Uterus (tissue), 2 donors: ENCODE results near the gene TRIM40.

Experiments
- POLR2A ChIP-seq, 2 donors: fragments of 450-650 bp; IDR thresholded peaks; one replicate each; pipeline ENCODE4 v1.6.1; 2016; ENCODE audit warnings: antibody characterized with exemption in 2 of 2, mild to moderate bottlenecking in 1 of 2, moderate library complexity in 1 of 2
- TF ChIP-seq, protein P1 (sequence below), 4 experiments: fragments of 200-600 bp in 2 of 4; fragments of 450-650 bp in 2 of 4; sonication (generic) in 2 of 4; IDR thresholded peaks; one replicate each; pipeline ENCODE4 v1.5.1; 2016 to 2019; ENCODE audit warnings: antibody characterized with exemption in 4 of 4, mild to moderate bottlenecking in 2 of 4, moderate library complexity in 1 of 4

DNA sequence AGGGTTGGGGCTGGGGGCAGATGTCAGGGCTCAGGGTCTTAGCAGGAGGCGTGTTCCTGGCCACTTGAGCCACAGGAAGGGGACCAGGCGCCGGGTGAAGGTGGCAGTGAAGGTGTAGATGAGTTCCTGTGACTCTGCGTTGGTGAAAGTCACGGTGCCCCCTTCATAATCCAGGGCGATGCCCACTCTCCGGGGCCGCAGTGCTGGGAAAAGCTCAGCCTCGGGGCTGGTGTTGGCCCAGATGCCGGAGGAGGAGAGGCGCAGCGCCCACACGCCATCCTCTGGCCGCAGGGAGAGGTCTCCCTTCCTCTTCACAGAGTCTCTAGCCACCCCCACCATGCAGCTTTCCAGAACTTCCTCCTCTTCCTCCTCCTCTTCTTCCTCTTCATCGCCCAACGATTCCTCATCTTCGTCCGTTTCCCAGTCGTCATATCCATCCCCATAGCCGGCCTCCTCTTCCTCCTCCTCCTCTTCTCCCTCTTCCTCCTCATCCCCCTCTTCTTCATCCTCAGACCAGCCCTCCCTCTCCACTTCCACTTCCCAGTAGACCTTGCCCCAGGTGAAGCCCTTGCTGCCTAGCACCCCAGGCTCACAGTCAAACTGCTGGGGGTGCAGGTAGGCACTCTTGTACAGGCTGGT lies 50.0 kb downstream of the TRIM40 start:
- TF ChIP-seq POLR2A (IDR thresholded peaks at IDR 0.05), result no peak
- TF ChIP-seq, protein P1, sequence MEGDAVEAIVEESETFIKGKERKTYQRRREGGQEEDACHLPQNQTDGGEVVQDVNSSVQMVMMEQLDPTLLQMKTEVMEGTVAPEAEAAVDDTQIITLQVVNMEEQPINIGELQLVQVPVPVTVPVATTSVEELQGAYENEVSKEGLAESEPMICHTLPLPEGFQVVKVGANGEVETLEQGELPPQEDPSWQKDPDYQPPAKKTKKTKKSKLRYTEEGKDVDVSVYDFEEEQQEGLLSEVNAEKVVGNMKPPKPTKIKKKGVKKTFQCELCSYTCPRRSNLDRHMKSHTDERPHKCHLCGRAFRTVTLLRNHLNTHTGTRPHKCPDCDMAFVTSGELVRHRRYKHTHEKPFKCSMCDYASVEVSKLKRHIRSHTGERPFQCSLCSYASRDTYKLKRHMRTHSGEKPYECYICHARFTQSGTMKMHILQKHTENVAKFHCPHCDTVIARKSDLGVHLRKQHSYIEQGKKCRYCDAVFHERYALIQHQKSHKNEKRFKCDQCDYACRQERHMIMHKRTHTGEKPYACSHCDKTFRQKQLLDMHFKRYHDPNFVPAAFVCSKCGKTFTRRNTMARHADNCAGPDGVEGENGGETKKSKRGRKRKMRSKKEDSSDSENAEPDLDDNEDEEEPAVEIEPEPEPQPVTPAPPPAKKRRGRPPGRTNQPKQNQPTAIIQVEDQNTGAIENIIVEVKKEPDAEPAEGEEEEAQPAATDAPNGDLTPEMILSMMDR (IDR thresholded peaks at IDR 0.05), result no peak
